ENCODE measurements around the gene ISG20. TPM values are rescaled to one million over a fixed set of nuclear protein-coding genes. Genes with fewer than 3 reads are reported as not detected.
A peak's percentile ranks its signal among the peaks of the same experiment; 100 is the strongest.

The ISG20 gene
- total and polyA plus RNA-seq, 2 of the 8 experiments (the other 6 are each of a cell fraction or from before 2014, with no cell fraction given): 2.9 to 5.2 TPM

GRCh38 chr15:88636654-88637053 lies 2.2 kb upstream of the ISG20 start:
- no peaks in the 10 kb centered on the region for H3K27me3 ChIP-seq (replicated peaks in 1 of 4; ENCODE audit: control insufficient read depth in 3 of 4, extremely low read depth in 1 of 4, insufficient read depth in 3 of 4, low read length in 3 of 4)
- H2AFZ ChIP-seq (ENCODE audit: low read length): no peak overlapping the region
- no peak overlapping the region for H3K4me3 ChIP-seq (ENCODE audit: extremely low read depth in 1 of 4, insufficient read depth in 2 of 4, low read depth in 3 of 4, low read length in 4 of 4)
- H3K79me2 ChIP-seq (ENCODE audit: control insufficient read depth in 1 of 2, insufficient read depth in 2 of 2, low read length in 2 of 2): no peaks in the 10 kb centered on the region
- H4K8ac ChIP-seq (ENCODE audit: extremely low read depth, insufficient read depth, low read length): no peak overlapping the region
- TF ChIP-seq HDAC2 (IDR thresholded peaks at IDR 0.05; ENCODE audit: borderline replicate concordance in 1 of 2, low read depth in 2 of 2, low read length in 2 of 2) (no peak), TEAD4 (IDR thresholded peaks at IDR 0.05; ENCODE audit: low read depth, low read length) (no peak), POLR2AphosphoS5 (IDR thresholded peaks at IDR 0.05; ENCODE audit: low read depth, low read length) (0 out of 2 replicates have a peak, but pooled peaks have one; percentile 43), CREB1 (IDR thresholded peaks at IDR 0.05) (no peak)
- peaks cover 4 to 27% (median 7%) of the 10 kb centered on the region in 4 experiments for H3K36me3 ChIP-seq (ENCODE audit: control insufficient read depth in 2 of 4, insufficient read depth in 4 of 4, low read length in 3 of 4)
- 83% methylated on average over 5 of the region's 5 CpGs; no CpG with 5 or more reads in 1 of the 2 experiments for WGBS, 2 experiments (ENCODE audit: extremely low coverage in 1 of 2, insufficient coverage in 1 of 2, insufficient read length in 1 of 2, insufficient replicate concordance in 2 of 2, low coverage in 1 of 2, low lambda C conversion rate in 2 of 2, missing lambda C conversion rate in 1 of 2)
- H3K9me3 ChIP-seq (ENCODE audit: insufficient read depth in 2 of 2, low read depth in 1 of 2, low read length in 1 of 2): no peaks in the 10 kb centered on the region
- H3K79me1 ChIP-seq (ENCODE audit: low read depth, low read length): peaks cover 5% of the 10 kb centered on the region; the same call in 1 of the 2 replicates
- POLR2A ChIA-PET (ENCODE audit: partially characterized antibody): interaction anchor here (0.8 to 5.9 kb wide), 5 partner anchors 11 to 367 kb away, joined by 3 to 52 read pairs (median 4); partner anchors contain the start of gene AEN
- FAIRE-seq (no peak), DNase-seq (ENCODE audit: low read depth in 1 of 2, low spot score in 2 of 2) (no peak)
- no peak overlapping the region for H3K56ac ChIP-seq (replicated peaks; ENCODE audit: insufficient read length, low read depth, low read length)
- no peak overlapping the region for H3K14ac ChIP-seq (ENCODE audit: insufficient read length)
- H4K91ac ChIP-seq (replicated peaks; ENCODE audit: insufficient read length, low read length): no peak overlapping the region
- H3K4ac ChIP-seq (replicated peaks; ENCODE audit: insufficient read length, low read depth, low read length): no peak overlapping the region
- H2BK120ac ChIP-seq (replicated peaks; ENCODE audit: low read depth, low read length): no peak overlapping the region
- H2AK5ac ChIP-seq (ENCODE audit: low read depth, low read length): no peak overlapping the region
- H4K20me1 ChIP-seq (replicated peaks in 1 of 2; ENCODE audit: control insufficient read depth in 1 of 2, insufficient read depth in 2 of 2, low read length in 2 of 2): peaks cover 10% of the 10 kb centered on the region in 2 experiments
- H3K4me1 ChIP-seq (replicated peaks in 1 of 4; ENCODE audit: control insufficient read depth in 3 of 4, insufficient read depth in 4 of 4, low read length in 3 of 4): peaks cover 5 to 19% (median 16%) of the 10 kb centered on the region in 4 experiments
- CTCF ChIA-PET (ENCODE audit: partially characterized antibody): interaction anchor here (0.6 to 2.2 kb wide), 5 partner anchors 11 to 214 kb away, joined by 3 to 8 read pairs (median 4); no protein-coding TSS in a partner anchor
- no peak overlapping the region for H2BK20ac ChIP-seq (ENCODE audit: low read length)
- H4K5ac ChIP-seq (ENCODE audit: insufficient read length, low read depth, low read length): no peak overlapping the region
- H3K4me2 ChIP-seq (ENCODE audit: insufficient read depth in 1 of 2, low read depth in 2 of 2, low read length in 2 of 2): no peak overlapping the region; a peak in 1 of 4 replicates
- no peak overlapping the region for H3K18ac ChIP-seq (ENCODE audit: extremely low read depth, low read length)
- H3K23me2 ChIP-seq (ENCODE audit: low read depth, low read length): no peaks in the 10 kb centered on the region
- no peak overlapping the region for H2BK12ac ChIP-seq (ENCODE audit: low read depth, low read length)
- H2BK15ac ChIP-seq (ENCODE audit: low read length): no peak overlapping the region
- no peak overlapping the region for H3K27ac ChIP-seq (ENCODE audit: low read depth, low read length)
- H3K9ac ChIP-seq (replicated peaks in 1 of 4; ENCODE audit: extremely low read depth in 1 of 4, low read depth in 3 of 4, low read length in 3 of 4): no peak overlapping the region
- H2BK5ac ChIP-seq (ENCODE audit: low read depth, low read length): no peak overlapping the region
- no peak overlapping the region for H3K23ac ChIP-seq (ENCODE audit: insufficient read length)
